ENCODE measurements around the gene VENTX. TPM values are rescaled to one million over a fixed set of nuclear protein-coding genes. Genes with fewer than 3 reads are reported as not detected.

The VENTX gene
- total RNA-seq (2021) (21.5 to 28.0 TPM (median 22.5 TPM) in 3 replicates), Bru-seq, nascent RNA (percentile 86 among the genes with signal in this experiment)
- long read RNA-seq, experiment 1, transcript VENTX-201 (3 exons, 2,911 nt): major isoform, 51 of 76 reads
- long read RNA-seq, experiment 1, partial matches to known transcripts: 19 of 76 reads
- long read RNA-seq, experiment 1, other reads (novel, unspliced or antisense): 6 of 76 reads
- long read RNA-seq, experiment 2, transcript VENTX-201 (3 exons, 2,911 nt): major isoform, 16 of 35 reads
- long read RNA-seq, experiment 2, partial matches to known transcripts: 13 of 35 reads
- long read RNA-seq, experiment 2, other reads (novel, unspliced or antisense): 6 of 35 reads
- long read RNA-seq, experiment 3, partial matches to known transcripts: 0 of 2 reads
- long read RNA-seq, experiment 3, other reads (novel, unspliced or antisense): 0 of 2 reads

- ChIA-PET CTCF (interaction anchor here (0.8 to 1.4 kb wide), 2 partner anchors 9 to 97 kb away, joined by 3 to 6 read pairs; no protein-coding TSS in a partner anchor), POLR2A (no interaction called here)
- peak; percentile 84 for DNase-seq (ENCODE audit: low spot score)
- peak; percentile 50 for ATAC-seq
- Mint-ChIP-seq H3K36me3 (peaks cover 11% of the 10 kb centered on the region), H3K27me3 (ENCODE audit: low read depth) (peaks cover 52% of the 10 kb centered on the region), H3K9me3 (no peaks in the 10 kb centered on the region), H3K4me1 (peaks cover 33% of the 10 kb centered on the region), H3K27ac (no peak within 1 kb of the TSS), H3K4me3 (peak within 1 kb of the TSS; percentile 71)
- TF ChIP-seq AFF4 (CRISPR knock-in tag; IDR thresholded peaks at IDR 0.05; ENCODE audit: borderline replicate concordance) (peak; percentile 46; the same call in 1 of the 2 replicates), ERG (CRISPR knock-in tag; IDR thresholded peaks at IDR 0.05) (0 out of 2 replicates have a peak, but pooled peaks have one; percentile 8), NFE2L1 (CRISPR knock-in tag; IDR thresholded peaks at IDR 0.05) (peak; percentile 56; the same call in 1 of the 2 replicates), SMAD4 (CRISPR knock-in tag; IDR thresholded peaks at IDR 0.05) (peak; percentile 80), ZBTB43 (CRISPR knock-in tag; IDR thresholded peaks at IDR 0.05) (peak; percentile 96), ZNF416 (CRISPR knock-in tag; IDR thresholded peaks at IDR 0.05) (no peak), ZNF232 (CRISPR knock-in tag; IDR thresholded peaks at IDR 0.05) (peak; percentile 72), CREB1 (CRISPR knock-in tag; IDR thresholded peaks at IDR 0.05) (peak; percentile 81; the same call in 1 of the 2 replicates), USF2 (CRISPR knock-in tag; IDR thresholded peaks at IDR 0.05) (0 out of 2 replicates have a peak, but pooled peaks have one; percentile 11), ZBTB21 (CRISPR knock-in tag; IDR thresholded peaks at IDR 0.05; ENCODE audit: borderline replicate concordance) (no peak), PRDM15 (CRISPR knock-in tag; IDR thresholded peaks at IDR 0.05) (peak; percentile 51), FOXP4 (CRISPR knock-in tag; IDR thresholded peaks at IDR 0.05) (peak; percentile 96), IRF1 (CRISPR knock-in tag; IDR thresholded peaks at IDR 0.05) (peak; percentile 82), MAX (CRISPR knock-in tag; IDR thresholded peaks at IDR 0.05) (peak; percentile 96), ELF4 (CRISPR knock-in tag; IDR thresholded peaks at IDR 0.05; ENCODE audit: low read depth) (no peak), FOXK1 (CRISPR knock-in tag; IDR thresholded peaks at IDR 0.05) (peak; percentile 67), NR1H2 (CRISPR knock-in tag; IDR thresholded peaks at IDR 0.05) (peak; percentile 46; the same call in 1 of the 2 replicates)
Observed at GRCh38 chr10:133237588-133238465, at the start of gene VENTX. Gene VENTX, plus strand, starts transcription at chr10:133237855. Its CDS starts 60 bp downstream, at chr10:133237915.
